ENCODE measurements around the gene LETMD1.

DNA sequence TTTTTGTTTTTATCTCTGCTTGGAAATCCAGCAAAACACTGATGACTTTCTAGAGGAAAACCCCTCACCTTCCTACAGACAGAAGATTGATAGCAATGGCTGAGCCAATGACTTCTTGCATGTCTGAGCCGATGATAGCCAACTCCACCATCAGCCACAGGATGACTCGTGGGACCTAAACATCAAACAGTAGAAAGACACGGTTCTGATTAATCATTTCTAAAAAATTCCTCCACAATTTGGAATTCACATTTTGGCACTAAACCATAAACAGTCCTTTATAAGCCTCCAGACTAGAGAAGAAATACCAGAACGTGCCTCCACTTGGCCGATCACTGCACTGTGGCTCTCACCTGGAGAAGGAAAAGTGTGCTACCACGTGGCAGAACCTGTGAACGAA, 47.9 kb upstream of the LETMD1 start:
- TF ChIP-seq, protein P1, sequence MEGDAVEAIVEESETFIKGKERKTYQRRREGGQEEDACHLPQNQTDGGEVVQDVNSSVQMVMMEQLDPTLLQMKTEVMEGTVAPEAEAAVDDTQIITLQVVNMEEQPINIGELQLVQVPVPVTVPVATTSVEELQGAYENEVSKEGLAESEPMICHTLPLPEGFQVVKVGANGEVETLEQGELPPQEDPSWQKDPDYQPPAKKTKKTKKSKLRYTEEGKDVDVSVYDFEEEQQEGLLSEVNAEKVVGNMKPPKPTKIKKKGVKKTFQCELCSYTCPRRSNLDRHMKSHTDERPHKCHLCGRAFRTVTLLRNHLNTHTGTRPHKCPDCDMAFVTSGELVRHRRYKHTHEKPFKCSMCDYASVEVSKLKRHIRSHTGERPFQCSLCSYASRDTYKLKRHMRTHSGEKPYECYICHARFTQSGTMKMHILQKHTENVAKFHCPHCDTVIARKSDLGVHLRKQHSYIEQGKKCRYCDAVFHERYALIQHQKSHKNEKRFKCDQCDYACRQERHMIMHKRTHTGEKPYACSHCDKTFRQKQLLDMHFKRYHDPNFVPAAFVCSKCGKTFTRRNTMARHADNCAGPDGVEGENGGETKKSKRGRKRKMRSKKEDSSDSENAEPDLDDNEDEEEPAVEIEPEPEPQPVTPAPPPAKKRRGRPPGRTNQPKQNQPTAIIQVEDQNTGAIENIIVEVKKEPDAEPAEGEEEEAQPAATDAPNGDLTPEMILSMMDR (IDR thresholded peaks at IDR 0.05) = no peak
- TF ChIP-seq POLR2A (IDR thresholded peaks at IDR 0.05) = no peak

Measured in heart left ventricle (tissue), 13 donors.